Lower leg skin (tissue), 3 donors: Measurements from ENCODE around the gene GMCL1.

Source experiments
- CTCF ChIP-seq, 3 donors: fragments of 450-650 bp; IDR thresholded peaks; one replicate each; pipeline ENCODE4 v1.5.1; 2016; ENCODE audit warnings: antibody characterized with exemption in 3 of 3, mild to moderate bottlenecking in 3 of 3, moderate library complexity in 2 of 3
- POLR2A ChIP-seq, 2 donors: fragments of 450-650 bp; IDR thresholded peaks; one replicate each; pipeline ENCODE4 v1.6.1; 2016 to 2017; ENCODE audit warnings: antibody characterized with exemption in 2 of 2, mild to moderate bottlenecking in 1 of 2, moderate library complexity in 1 of 2

GRCh38 chr2:69907216-69907615, 77.8 kb downstream of the GMCL1 start:
- TF ChIP-seq POLR2A (IDR thresholded peaks at IDR 0.05), result no peak
- TF ChIP-seq CTCF (IDR thresholded peaks at IDR 0.05), result no peak
